Retinal pigment epithelial cell (primary cell): ENCODE data around the gene UBQLN3.

Source experiments
- DNase-seq: peaks from one replicate; pipeline ENCODE4 v3.0.0-alpha.2; 2010; ENCODE audit warnings: low read depth
- H3K4me3 ChIP-seq: 2 replicates; pipeline ENCODE4 v1.5.1; 2011; ENCODE audit warnings: mild to moderate bottlenecking, low read length, control low read depth, moderate library complexity
- CTCF ChIP-seq: conservative IDR thresholded peaks from 2 replicates; pipeline ENCODE4 v1.5.1; 2011; ENCODE audit warnings: low read depth, low read length, control low read depth, inconsistent platforms

The UBQLN3 gene

GRCh38 chr11:5460983-5461621 lies 48.7 kb downstream of the UBQLN3 start:
- no peak for DNase-seq
- H3K4me3 ChIP-seq = no peak overlapping the region
- TF ChIP-seq CTCF = no peak
